Mucosa of stomach (tissue), 1 donor: ENCODE results near the gene IL37.

ENCODE experiments used
- H3K27me3 ChIP-seq: one replicate; pipeline ENCODE4 v1.7.0; 2013; ENCODE audit warnings: mild to moderate bottlenecking, low read length; ENCODE audit not compliant: control insufficient read depth, insufficient read depth
- H3K36me3 ChIP-seq: one replicate; pipeline ENCODE4 v1.7.0; 2013; ENCODE audit warnings: low read length; ENCODE audit not compliant: control insufficient read depth, insufficient read depth
- H3K4me1 ChIP-seq: one replicate; pipeline ENCODE4 v1.7.0; 2013; ENCODE audit warnings: mild to moderate bottlenecking, low read length; ENCODE audit not compliant: control insufficient read depth, insufficient read depth
- H3K4me3 ChIP-seq: one replicate; pipeline ENCODE4 v1.7.0; 2013; ENCODE audit warnings: low read length
- H3K9ac ChIP-seq: one replicate; pipeline ENCODE4 v1.7.0; 2013; ENCODE audit warnings: mild to moderate bottlenecking, low read length, moderate library complexity
- H3K9me3 ChIP-seq: one replicate; pipeline ENCODE4 v1.7.0; 2013; ENCODE audit warnings: mild to moderate bottlenecking, low read length, moderate library complexity; ENCODE audit not compliant: control insufficient read depth
- donor health status: Pancreatic carcinoma.

IL37 gene

GRCh38 chr2:112910865-112911264, at the start of gene IL37:
IL37 (plus strand) TSS chr2:112911165; CDS start chr2:112913013, 1,848 bp downstream.
- Histone ChIP-seq H3K4me1 (no peaks in the 10 kb centered on the region), H3K9ac (no peak within 1 kb of the TSS), H3K36me3 (no peaks in the 10 kb centered on the region), H3K27me3 (no peaks in the 10 kb centered on the region), H3K9me3 (no peaks in the 10 kb centered on the region), H3K4me3 (no peak within 1 kb of the TSS)

GRCh38 chr2:112864072-112864471, 46.9 kb upstream of the IL37 start:
- Histone ChIP-seq H3K36me3 (no peaks in the 10 kb centered on the region), H3K9ac (no peak overlapping the region), H3K4me1 (peaks cover 39% of the 10 kb centered on the region), H3K4me3 (no peak overlapping the region), H3K9me3 (no peaks in the 10 kb centered on the region), H3K27me3 (no peaks in the 10 kb centered on the region)

GRCh38 chr2:112866128-112866835, 44.7 kb upstream of the IL37 start:
- no peaks in the 10 kb centered on the region for H3K36me3 ChIP-seq
- H3K4me3 ChIP-seq, result no peak overlapping the region
- no peaks in the 10 kb centered on the region for H3K27me3 ChIP-seq
- H3K4me1 ChIP-seq, result peaks cover 60% of the 10 kb centered on the region
- no peaks in the 10 kb centered on the region for H3K9me3 ChIP-seq
- no peak overlapping the region for H3K9ac ChIP-seq

- Histone ChIP-seq H3K9ac (no peak overlapping the region), H3K27me3 (no peaks in the 10 kb centered on the region), H3K9me3 (no peaks in the 10 kb centered on the region), H3K4me3 (no peak overlapping the region), H3K4me1 (peaks cover 67% of the 10 kb centered on the region), H3K36me3 (no peaks in the 10 kb centered on the region)
Measured at GRCh38 chr2:112867701-112868631, 43.0 kb upstream of the IL37 start.

GRCh38 chr2:112869258-112869842, 41.6 kb upstream of the IL37 start:
- H3K27me3 ChIP-seq, result no peaks in the 10 kb centered on the region
- no peaks in the 10 kb centered on the region for H3K36me3 ChIP-seq
- peaks cover 62% of the 10 kb centered on the region for H3K4me1 ChIP-seq
- H3K4me3 ChIP-seq, result no peak overlapping the region
- no peaks in the 10 kb centered on the region for H3K9me3 ChIP-seq
- no peak overlapping the region for H3K9ac ChIP-seq

GRCh38 chr2:112870841-112871835, 39.8 kb upstream of the IL37 start:
- no peaks in the 10 kb centered on the region for H3K36me3 ChIP-seq
- H3K27me3 ChIP-seq, result no peaks in the 10 kb centered on the region
- H3K9me3 ChIP-seq, result no peaks in the 10 kb centered on the region
- no peak overlapping the region for H3K4me3 ChIP-seq
- peaks cover 49% of the 10 kb centered on the region for H3K4me1 ChIP-seq
- H3K9ac ChIP-seq, result no peak overlapping the region

GRCh38 chr2:112876257-112876970, 34.6 kb upstream of the IL37 start:
- Histone ChIP-seq H3K27me3 (no peaks in the 10 kb centered on the region), H3K9me3 (no peaks in the 10 kb centered on the region), H3K4me1 (peaks cover 6% of the 10 kb centered on the region), H3K4me3 (no peak overlapping the region), H3K36me3 (no peaks in the 10 kb centered on the region), H3K9ac (no peak overlapping the region)

GRCh38 chr2:112876971-112877361, 34.0 kb upstream of the IL37 start:
- H3K4me1 ChIP-seq, result peaks cover under 1% of the 10 kb centered on the region
- no peak overlapping the region for H3K4me3 ChIP-seq
- H3K9me3 ChIP-seq, result no peaks in the 10 kb centered on the region
- no peaks in the 10 kb centered on the region for H3K27me3 ChIP-seq
- H3K36me3 ChIP-seq, result no peaks in the 10 kb centered on the region
- H3K9ac ChIP-seq, result no peak overlapping the region

- Histone ChIP-seq H3K9me3 (no peaks in the 10 kb centered on the region), H3K4me3 (no peak overlapping the region), H3K36me3 (no peaks in the 10 kb centered on the region), H3K27me3 (no peaks in the 10 kb centered on the region), H3K4me1 (no peaks in the 10 kb centered on the region), H3K9ac (no peak overlapping the region)
Measured at GRCh38 chr2:112877423-112877822, 33.5 kb upstream of the IL37 start.

- H3K9me3 ChIP-seq, result no peaks in the 10 kb centered on the region
- no peak overlapping the region for H3K4me3 ChIP-seq
- H3K36me3 ChIP-seq, result no peaks in the 10 kb centered on the region
- H3K4me1 ChIP-seq, result no peaks in the 10 kb centered on the region
- H3K27me3 ChIP-seq, result no peaks in the 10 kb centered on the region
- H3K9ac ChIP-seq, result no peak overlapping the region
Measured at GRCh38 chr2:112879491-112880041, 31.4 kb upstream of the IL37 start.
